NCI-H2227 treated with DMSO at 0.1 percent for 48 hours (cell line): ENCODE data around the gene TNP2.
A peak's percentile ranks its signal among the peaks of the same experiment; 100 is the strongest.

ENCODE experiments used
- DNase-seq: peaks from one replicate; lab custom pipeline; 2025; lab: John Stamatoyannopoulos, UW

TNP2 gene

GRCh38 chr16:11276896-11277593, 7.9 kb upstream of the TNP2 start:
- no peak for DNase-seq

- DNase-seq, result no peak
Observed at GRCh38 chr16:11276143-11276895, 7.2 kb upstream of the TNP2 start, which contains the start of gene PRM2. Gene PRM2, minus strand, starts transcription at chr16:11276480. Its CDS starts 110 bp downstream, at chr16:11276370.

GRCh38 chr16:11274964-11275363, 5.8 kb upstream of the TNP2 start:
- DNase-seq, result no peak

GRCh38 chr16:11273721-11274324, 4.7 kb upstream of the TNP2 start:
- DNase-seq, result no peak

GRCh38 chr16:11272921-11273720, 4.0 kb upstream of the TNP2 start, which contains the start of gene PRM3:
Gene PRM3, minus strand, starts transcription at chr16:11273629. Its CDS starts 34 bp downstream, at chr16:11273595.
- DNase-seq, result no peak

- DNase-seq, result no peak
Observed at GRCh38 chr16:11272484-11272883, 3.4 kb upstream of the TNP2 start.

DNA sequence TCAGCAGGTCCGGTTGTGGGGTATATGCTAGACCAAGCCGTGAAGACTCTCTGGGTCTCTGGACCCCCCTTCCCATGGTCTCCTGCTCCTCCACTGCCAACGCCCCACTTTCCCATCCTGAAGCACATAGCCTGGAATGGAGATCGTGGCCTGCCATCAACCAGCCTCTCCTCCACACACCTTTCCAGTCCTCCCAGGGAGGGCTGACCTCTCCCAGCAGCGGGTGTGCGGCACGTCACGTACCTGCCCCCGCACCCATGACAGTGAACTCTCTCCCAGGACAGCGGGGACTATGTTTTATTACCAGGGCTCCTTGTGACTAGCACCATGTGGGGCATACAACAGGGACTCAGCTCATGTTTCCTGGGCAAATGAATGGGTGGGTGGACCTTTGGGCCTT, 2.5 kb upstream of the TNP2 start:
- DNase-seq, result no peak

GRCh38 chr16:11270602-11271162, 1.6 kb upstream of the TNP2 start:
- DNase-seq, result no peak

- no peak for DNase-seq
Observed at GRCh38 chr16:11265124-11265523, 4.0 kb downstream of the TNP2 start.

GRCh38 chr16:11264155-11264832, 4.8 kb downstream of the TNP2 start:
- DNase-seq, result no peak

DNA sequence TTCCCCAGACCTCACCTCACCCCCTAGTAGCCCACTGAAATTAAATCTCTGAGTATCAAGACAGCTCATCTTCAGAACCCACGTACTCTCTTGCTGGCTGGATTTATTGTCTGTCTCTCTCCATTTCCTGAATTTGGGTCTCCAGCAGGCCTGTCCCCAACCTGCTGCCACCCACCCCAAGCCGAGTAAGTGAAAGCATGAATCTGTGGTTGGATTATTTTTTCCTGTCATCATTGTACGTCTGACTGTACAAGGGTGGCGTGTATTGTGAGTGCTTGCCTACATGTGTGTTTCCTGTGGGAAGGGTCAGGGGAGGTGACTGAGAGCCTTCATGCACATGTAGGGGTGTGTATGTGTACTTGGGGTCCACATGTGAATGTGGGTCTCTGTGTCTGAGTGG, 5.4 kb downstream of the TNP2 start:
- no peak for DNase-seq

DNA sequence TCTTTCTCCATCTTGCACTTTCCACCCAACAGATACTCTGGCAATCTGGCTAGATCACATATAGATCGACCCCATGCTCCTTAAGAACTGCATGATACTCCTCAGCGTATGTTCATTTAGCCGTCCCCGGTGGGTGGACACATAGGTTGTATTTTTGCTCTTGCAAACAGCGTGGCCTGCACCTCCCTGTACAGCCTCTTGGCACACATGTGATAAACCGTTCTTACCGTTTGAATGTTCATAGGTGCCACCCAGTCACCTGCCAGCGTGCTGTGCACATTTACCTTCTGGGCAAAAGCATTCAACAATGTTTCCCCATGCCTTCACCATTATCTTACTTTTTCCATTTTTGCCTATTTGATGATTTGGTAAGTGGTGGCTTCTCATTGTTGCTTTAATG, 6.2 kb downstream of the TNP2 start:
- DNase-seq, result no peak

- no peak for DNase-seq
Observed at GRCh38 chr16:11260596-11260966, 8.5 kb downstream of the TNP2 start.

GRCh38 chr16:11259655-11260595, 9.2 kb downstream of the TNP2 start:
- no peak for DNase-seq

GRCh38 chr16:11258553-11259492, 10.3 kb downstream of the TNP2 start:
- no peak for DNase-seq

DNA sequence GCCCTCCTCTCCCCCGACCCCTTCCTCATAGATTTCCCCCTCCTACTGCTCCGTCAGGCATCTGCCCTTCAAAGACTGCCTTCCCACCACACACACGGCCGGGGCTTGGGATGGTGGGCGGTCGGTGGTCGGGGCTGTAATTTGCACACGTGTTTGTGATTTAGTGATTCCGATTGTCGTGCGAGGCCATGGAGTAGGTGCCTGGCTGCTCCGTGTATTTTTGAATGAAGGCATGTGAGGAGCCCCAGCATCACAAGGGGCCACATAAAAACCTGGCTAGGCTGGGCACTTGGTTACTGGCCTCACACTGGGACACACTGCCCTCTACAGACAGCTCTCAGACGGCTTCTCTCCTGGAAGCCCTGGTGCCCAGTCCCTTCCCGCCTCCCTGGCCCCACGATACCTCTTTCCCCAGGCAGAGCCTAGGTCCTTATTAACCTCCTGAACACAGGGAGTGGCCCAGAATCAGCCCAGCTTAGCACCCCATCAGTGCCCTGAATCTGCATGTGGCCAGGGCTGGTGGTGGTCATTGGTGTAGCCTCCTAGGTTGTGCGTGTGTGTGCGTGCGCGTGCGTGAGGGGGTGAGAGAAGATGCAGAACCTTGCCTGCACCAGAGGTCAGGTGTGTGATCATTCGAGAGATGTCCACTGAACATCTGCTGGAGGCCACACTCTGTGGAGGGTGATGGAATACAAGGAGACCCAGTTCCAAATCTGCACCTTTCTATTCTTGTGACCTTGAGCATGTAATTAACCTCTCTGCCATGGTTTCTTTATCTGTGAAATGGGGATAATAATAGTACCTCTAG, 11.8 kb downstream of the TNP2 start:
- DNase-seq, result peak; percentile 73

GRCh38 chr16:11256661-11257130, 12.4 kb downstream of the TNP2 start:
- no peak for DNase-seq
